Germinal center (tissue), 1 donor: ENCODE data around the gene HS2ST1.

ENCODE experiments used
- DNase-seq: peaks from one replicate; pipeline ENCODE4 v3.0.0; 2012; ENCODE audit warnings: mixed read lengths, low spot score

Gene HS2ST1

DNA sequence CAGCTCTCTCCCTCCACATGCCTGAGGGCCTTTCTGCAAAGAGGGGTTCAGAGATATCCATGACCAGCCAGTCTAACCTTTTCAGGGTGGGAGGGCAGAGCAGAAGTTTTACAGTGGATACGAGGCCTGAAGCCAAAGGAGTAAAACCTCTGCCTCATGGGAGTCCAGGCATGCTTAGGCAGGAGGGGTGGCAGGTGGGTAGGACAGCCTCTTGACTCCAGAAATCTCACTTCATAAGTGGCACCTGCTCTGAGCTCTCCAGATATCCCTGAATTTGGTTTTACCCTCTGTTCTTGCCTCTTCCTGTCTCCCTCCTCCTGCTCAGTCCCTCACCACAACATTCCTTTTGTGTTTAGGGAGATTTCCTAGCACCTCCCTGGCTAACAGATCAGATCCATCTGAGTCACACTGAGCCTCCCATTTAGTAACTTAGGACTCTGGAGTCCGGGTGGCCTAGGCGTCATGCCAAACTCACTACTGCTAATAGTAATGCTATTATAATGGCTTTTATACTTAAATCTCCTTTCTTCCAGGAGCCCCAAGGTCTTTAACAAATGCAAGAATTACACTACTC is 201.0 kb downstream of the HS2ST1 start:
- DNase-seq = no peak

DNA sequence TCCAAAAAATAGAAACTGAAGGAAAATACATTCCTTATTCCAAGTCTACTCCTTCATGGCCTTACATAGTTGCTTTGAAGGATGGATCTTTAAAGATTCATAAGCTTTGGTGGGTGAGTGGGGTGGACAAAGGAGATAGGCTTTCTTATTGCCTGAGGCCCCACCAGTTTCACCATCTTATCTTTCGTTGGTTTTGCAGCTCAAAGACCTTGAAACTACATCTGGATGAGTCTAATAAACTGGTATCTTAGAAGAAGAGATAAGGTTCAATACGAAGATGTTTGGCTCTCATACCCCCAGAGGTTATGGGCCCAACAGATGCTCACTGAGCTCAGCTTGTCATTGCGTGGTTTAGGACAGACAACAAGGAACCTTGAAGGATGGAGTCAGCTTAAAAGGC is 201.5 kb downstream of the HS2ST1 start:
- no peak for DNase-seq

DNA sequence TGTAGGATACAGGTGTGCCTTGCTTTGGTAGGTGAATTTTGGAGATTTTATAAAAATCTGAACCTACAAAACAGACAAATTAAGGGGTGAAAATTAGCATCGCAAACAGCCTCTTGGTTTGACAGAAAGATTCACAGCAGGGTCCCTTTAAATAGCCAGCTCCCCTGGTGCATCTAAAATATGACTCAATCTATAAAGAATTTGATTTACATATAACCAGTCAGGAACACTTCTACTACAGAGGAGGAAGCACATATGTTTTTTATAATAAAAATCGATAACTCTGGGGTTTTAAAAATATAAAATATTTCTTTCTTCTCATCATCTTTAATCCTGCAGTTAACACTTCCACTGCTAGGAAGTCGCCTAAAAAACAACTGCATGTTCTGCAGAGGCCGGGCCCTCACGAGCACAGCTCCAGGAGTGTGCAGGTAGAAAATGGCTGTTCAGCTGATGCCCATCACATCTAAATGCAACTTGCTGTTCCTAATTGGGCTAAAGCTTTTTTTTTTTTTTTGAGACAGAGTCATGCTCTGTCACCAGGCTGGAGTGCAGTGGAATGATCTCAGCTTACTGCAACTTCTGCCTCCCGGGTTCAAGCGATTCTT is 203.4 kb downstream of the HS2ST1 start:
- DNase-seq = no peak

- DNase-seq = no peak
These were observed 205.2 kb downstream of the HS2ST1 start for GRCh38 chr1:87119541-87120140.

GRCh38 chr1:87120779-87121178 is 206.3 kb downstream of the HS2ST1 start:
- peak; percentile 36 for DNase-seq

DNA sequence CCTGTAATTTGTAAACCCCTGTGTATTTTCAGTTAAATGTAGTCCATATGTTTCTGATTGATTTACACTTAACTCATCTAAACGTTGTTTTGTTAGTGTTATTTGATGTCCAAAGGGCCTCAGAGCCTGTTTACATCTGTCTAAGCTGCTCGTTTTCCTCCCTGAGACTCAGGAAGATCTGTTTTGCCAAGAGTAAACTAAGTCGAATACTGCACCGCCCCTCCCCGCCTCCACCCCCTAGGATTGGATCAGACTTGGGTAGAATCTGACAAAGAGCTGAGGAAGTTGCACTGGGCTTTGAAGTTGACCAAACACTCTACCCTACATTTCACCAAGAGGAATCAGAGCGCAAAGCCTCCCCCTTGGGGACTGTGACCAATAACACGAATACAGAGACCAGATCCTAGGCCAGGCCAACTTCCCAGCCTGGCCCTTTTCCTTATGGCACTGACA is 207.3 kb downstream of the HS2ST1 start:
- DNase-seq = no peak

GRCh38 chr1:87122243-87122642 is 207.8 kb downstream of the HS2ST1 start:
- no peak for DNase-seq

GRCh38 chr1:87123610-87124009 is 209.2 kb downstream of the HS2ST1 start:
- no peak for DNase-seq

GRCh38 chr1:87126886-87127505 is 212.6 kb downstream of the HS2ST1 start:
- DNase-seq = no peak

GRCh38 chr1:87127581-87127980 is 213.1 kb downstream of the HS2ST1 start:
- DNase-seq = no peak

GRCh38 chr1:87129038-87129437 is 214.6 kb downstream of the HS2ST1 start:
- no peak for DNase-seq

DNA sequence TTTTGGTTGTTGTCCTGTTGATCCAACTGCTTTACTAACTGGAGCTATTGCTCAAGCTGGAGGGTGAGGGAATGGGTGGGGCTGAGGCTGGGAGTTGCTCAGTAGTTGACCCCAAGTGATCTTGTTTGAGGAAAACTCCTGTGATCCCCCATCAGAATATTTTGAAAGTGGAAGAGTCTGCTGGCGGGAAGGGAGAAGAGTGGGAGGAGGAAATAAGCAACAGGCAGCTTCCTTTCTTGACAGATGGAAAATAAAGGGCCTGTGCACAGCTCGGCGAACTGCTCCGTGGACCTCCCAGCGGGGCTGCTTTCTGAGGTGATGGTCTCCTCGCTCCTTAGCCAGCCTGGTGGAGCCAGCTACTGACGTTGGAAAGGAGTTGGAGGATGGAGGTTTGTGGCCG is 215.2 kb downstream of the HS2ST1 start:
- DNase-seq = no peak

DNA sequence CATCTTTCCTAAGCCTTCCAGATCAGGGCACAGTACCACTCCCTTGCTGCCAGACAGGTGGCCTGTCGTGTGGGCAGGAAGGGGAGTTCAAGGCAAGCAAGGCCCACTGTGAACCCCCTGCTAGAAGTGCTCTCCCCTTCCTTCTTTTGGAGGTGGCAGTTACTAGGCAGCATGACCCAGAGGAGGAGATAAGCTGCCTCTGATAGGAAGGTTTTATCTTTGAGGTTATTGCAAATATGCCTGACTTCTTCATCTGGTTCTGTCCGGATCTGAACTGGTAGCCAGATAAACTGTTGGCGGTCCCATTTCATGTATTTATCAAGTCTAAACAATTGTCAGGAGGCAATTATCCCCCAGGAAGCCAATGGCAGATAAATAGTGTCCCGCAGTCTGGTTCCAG is 216.0 kb downstream of the HS2ST1 start:
- DNase-seq = no peak

GRCh38 chr1:87131809-87132283 is 217.4 kb downstream of the HS2ST1 start:
- DNase-seq = peak; percentile 83

DNA sequence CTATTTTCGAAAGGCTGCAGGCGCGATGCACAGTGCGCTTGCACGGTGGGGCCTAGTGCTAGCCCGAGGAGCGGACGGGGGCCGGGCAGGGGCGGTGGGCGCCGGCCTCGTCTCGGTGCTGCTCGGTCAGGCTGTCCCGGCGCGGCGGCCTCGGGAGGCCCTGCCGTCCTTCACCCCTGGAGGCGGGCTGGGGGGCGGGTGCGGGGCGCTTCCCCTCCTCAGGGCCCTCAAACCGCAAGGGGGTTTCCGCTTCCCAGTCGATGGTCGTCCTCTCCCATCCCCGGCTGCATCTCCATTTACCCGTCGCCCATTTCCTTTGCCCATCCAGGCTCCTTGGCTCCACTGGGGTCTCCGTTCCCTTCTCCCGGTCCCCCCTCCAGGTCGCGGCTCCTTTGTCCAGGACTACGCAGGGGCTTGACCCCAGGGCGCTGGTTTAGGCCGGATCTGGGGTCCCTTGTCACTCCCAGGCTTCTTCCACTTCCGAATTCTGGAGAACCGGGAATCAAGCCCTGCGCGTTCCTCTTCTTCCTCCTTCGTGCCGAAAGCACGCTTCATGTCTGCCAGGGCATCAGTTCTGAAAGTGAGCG is 217.9 kb downstream of the HS2ST1 start:
- DNase-seq = peak; percentile 13

GRCh38 chr1:87134061-87134460 is 219.6 kb downstream of the HS2ST1 start:
- no peak for DNase-seq

- no peak for DNase-seq
These were observed 220.3 kb downstream of the HS2ST1 start for GRCh38 chr1:87134625-87135328.

DNA sequence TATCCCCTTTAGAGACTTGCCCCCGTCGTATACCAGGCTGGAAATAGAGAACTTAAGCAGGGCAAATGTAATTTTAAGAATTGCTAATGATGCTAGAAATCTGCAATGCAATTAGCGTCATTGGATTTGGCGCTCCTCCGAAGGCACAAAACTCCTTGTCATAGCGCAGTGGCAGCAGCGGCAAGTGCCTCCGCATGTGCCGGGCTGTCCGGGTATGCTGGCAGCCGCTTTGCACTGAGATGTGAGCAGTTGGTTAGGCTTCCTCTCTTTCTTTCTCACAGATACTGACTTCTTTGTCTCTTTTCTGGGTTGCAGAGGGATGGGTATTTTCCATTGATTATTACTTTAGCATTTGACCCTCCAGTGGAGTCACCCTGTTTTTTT is 220.9 kb downstream of the HS2ST1 start:
- no peak for DNase-seq

DNA sequence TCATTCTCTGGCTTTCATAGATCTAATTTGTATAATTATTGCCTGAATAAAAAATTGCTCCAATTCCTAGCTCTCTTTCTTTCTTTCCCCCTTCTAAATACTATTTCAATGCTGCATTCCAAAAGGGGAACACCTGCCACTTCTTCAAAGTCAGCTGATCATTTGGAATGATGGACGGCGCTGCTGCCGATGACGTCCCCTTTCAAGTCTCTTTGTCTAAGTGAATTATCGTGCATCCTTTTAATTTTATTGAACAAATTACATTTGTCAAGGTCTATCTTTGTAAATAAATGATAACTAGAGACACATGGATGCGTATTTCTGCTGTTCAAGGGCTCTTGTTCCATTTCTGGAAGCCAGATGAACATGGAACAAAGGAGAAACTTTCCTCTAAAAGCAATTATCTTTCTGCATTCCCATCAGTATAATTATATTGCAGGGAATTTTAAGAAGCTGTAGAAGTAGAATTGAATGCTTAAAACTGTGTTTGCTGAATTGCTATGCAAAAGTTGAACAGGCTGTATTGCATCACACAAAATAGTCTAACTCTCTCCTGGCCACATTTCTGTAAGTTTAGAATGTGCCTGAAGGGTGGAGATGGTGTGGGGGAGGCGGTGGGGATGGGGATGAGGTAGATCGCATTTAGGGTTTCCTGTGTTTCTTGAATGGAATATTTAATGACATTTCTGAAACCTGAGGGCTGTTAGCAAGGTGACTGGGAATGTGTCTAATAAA is 222.3 kb downstream of the HS2ST1 start:
- no peak for DNase-seq

DNA sequence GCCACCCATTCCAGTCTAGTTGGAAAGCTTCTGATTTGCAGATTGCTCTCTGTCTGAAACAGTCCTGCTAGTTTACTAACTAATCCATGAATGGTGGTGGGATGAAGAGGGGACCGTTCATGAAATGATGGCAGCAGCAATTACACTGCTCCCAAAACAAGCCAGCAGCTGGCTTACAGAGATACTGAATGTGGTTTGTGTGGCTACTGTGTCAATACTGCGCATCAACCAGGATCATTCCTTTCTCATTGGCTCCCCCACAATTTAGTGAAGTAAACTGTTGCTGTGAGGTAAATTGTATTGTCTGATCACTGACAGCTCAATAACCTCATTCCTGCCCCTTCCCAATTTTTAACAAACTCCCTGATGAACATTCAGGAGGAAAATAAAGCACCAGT is 222.9 kb downstream of the HS2ST1 start:
- no peak for DNase-seq

DNA sequence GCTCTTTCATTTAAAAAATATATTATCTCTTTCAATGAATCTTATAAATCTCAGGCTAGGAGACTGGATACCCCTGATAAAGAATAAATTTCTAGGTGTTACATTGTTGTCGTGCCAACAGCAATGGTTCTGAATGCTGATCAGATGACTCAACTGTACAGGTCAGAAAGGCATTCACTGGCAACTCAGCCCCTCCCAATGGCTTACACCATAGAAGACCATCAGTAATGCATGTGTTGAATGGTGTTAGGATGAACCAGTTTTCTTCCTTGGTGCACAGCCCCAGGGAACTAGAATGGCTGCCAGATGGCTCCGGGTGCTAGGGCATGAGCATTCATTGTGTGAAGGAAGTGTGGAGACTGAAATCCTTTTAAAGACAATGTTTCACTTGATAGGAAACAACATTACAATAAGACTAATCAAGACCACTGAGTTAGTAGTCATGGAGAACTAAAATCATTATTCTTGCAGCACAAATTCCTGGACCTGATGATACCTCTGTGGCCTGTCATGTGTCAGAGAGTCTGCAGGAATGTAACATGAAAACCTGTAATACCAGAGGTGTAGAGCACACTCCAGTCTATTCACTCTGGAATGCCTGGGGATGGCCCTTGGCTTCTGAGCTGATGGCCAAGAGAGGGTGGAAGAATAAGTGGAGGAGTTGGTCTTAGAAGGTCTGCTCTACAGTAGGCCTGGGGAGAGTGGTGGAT is 226.6 kb downstream of the HS2ST1 start:
- DNase-seq = no peak
